IMR-90 (cell line): Measurements from ENCODE around the gene DDHD1.

Experiments
- POLR2A ChIP-seq: IDR thresholded peaks from 2 replicates; pipeline ENCODE4 v1.6.1; 2012; ENCODE audit warnings: mild to moderate bottlenecking, low read depth, low read length
- SMC3 ChIP-seq: fragments of 150-350 bp; IDR thresholded peaks from 2 replicates; pipeline ENCODE4 v1.6.1; 2016; ENCODE audit warnings: low read depth, mild to moderate bottlenecking, antibody characterized with exemption, low read length, moderate library complexity

DNA sequence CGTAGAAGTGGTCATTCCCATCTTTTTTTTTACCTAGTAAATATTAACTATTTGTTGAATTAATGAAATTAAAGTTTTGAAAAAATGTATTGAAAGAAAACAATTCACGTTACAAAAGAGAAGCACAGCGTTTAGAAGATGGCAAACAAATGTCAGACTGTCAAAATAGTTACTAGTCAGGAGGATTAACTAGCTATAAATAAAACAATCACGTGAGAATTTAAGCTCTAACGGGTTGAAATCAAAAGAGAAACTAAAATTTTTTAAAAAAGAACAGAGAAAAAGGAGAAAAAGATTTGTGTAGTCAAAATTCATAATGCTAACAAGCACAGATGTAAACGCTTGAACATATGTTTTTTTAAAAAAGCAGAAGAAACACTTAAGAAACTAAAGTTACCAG lies 26.4 kb downstream of the DDHD1 start:
- TF ChIP-seq POLR2A (no peak), SMC3 (no peak)
